T47D (cell line): ENCODE results near the gene ZKSCAN3.
"Not testable (repeated sequence)": the region's sequence is repeated elsewhere in the genome, so short reads cannot be mapped to it uniquely, and the experiment has no call there.

Experiments
- DNase-seq, 2 experiments: peaks; one replicate each; pipeline versions ENCODE4 v3.0.0 to v3.0.0-alpha.2; 2011 to 2012; ENCODE audit warnings: low read depth in 1 of 2, low spot score in 1 of 2
- JUND ChIP-seq: IDR thresholded peaks from 2 replicates; pipeline ENCODE4 v1.6.1; 2012; ENCODE audit warnings: low read depth
- in situ Hi-C: cut with HindIII; loops from 2 replicates; pipeline ENCODE4 v1.10.0; 2016; ENCODE audit warnings: low sequenced_read_pairs, low pct_unique_long_range_greater_than_20kb

ZKSCAN3 gene

DNA sequence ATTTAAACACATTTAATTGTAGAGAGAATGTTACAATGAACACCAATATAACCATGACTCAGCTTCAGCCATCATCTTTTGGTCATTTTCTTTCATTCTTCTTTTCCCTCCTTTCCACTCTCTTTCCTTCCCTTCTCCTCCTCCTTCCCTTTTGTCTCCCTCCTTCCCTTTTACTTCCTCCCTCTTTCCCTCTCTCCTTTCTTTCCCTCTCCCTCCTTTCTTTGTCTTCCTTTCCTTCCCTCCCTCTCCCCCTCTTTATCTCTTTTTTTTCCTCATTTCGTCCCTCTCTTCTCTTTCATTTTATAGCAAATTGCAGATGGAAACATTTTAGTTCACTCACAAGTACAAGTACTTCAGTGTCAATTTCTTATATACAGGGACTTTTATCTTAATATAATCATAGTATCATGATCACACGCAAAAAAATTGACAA is 1.8 kb downstream of the ZKSCAN3 start:
- in situ Hi-C loops, result no loop called here
- DNase-seq, result no peak
- no peak for TF ChIP-seq JUND

- TF ChIP-seq JUND, result no peak
- in situ Hi-C loops, result no loop called here
- no peak for DNase-seq
Measured at GRCh38 chr6:28353356-28353755, 3.6 kb downstream of the ZKSCAN3 start.

GRCh38 chr6:28353981-28354676 is 4.4 kb downstream of the ZKSCAN3 start:
- in situ Hi-C loops, result no loop called here
- no peak for TF ChIP-seq JUND
- DNase-seq, result peak in 1 of 2 experiments; percentile 82

DNA sequence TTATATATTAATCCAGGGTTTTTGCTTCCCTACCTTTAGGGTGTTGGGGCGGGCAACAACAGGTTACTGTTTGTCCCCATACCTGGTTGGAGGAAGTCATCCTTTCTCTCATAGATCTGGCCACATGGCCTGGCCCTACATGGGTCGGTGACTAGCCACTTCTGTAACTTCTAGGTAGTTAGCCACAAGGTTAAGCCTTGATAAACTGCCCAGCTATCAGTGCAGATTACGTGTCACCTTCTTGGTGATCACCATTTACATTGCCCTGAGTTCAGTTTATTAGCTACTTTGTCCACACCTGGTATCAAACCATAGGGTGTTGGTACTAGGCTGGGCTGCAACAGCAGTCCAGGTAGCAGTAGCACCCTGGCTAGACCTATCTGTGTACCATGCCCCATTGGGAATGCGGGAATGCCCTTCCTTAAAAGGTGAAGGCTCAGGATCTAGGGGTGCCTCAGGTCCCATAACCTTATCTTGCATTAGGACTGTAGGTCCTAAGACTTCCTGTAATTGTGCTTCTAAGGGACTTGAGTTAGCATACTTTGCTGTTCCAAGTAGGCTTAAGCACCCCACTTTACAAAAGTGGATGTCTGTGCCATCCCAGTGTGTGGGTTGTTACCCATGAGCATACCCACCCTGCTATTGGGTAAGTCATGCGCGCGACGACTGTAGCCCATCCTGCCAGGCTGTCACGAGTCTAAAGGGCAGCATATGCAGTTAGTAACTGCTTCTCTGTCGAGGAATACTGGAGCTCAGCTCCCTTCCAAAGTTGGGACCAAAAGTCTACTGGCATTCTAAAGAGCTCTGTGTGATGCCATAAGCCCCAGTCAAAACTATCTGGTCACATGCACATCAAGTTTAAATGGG is 5.2 kb downstream of the ZKSCAN3 start:
- TF ChIP-seq JUND, result no peak
- DNase-seq, result no peak
- in situ Hi-C loops, result no loop called here

DNA sequence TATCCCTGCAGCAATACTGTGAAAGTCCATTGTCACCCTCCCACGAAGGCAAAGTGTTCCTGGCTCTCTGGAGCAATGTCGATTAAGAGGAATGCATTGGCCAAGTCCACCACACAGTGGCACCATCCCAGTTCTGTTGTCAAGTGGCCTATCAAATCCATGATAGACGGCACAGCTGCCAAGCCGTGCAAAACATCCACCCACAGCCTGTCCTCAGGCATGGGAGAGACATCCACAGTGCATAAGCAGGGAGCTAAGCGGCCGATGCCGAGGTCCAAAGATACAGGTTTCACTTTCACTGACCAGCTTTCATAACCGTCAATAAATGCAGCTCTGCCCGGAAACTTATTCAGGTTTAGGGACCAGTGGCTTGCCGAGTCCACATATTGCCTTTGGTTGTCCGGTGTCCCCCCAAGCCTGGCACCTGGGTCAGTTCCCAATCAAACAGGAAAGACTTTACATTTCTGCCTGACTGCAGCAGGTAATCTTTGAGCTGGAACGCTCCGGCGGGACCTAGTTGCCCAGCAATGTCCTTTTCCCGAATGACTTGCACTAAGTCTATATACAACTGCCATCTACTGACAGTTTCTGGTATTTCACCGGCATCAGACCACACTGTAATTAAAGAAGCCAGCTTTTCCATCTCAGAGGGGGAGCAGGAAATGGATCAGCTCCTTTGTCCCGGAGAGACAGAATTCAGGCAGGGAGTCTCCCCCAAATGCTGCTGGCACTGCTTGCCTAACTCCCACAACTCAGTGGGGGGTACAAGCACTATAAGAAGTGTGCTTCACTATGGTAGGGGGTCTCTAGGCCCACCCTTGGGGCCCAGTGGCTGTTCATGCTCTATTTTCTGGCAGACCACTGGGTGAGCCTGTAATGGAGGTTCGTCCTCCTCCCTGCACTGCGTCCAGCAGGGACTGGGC is 6.3 kb downstream of the ZKSCAN3 start:
- no peak for TF ChIP-seq JUND
- peak; percentile 51 to 92 for DNase-seq
- in situ Hi-C loops, result no loop called here

DNA sequence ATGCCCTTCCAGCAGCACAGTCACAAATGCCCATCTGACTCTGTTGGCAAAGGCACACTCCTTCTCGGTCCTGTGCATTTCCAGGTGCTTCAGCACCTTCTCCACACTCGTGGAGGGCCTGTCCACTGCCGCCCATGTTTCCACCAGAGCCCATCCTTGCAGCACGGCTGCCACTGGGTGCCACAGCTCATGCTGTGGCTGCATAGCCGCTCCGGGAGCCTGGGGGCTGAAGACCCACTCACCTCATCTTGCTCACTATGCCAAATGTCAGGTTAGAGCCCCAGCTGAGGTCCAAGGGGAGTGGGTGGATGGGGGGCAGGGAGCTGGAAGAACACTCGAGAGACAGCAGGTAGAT is 6.9 kb downstream of the ZKSCAN3 start:
- in situ Hi-C loops, result no loop called here
- no peak for TF ChIP-seq JUND
- DNase-seq, result no peak

- in situ Hi-C loops, result no loop called here
- no peak for DNase-seq
Measured at GRCh38 chr6:28357036-28357435, 7.3 kb downstream of the ZKSCAN3 start.

DNA sequence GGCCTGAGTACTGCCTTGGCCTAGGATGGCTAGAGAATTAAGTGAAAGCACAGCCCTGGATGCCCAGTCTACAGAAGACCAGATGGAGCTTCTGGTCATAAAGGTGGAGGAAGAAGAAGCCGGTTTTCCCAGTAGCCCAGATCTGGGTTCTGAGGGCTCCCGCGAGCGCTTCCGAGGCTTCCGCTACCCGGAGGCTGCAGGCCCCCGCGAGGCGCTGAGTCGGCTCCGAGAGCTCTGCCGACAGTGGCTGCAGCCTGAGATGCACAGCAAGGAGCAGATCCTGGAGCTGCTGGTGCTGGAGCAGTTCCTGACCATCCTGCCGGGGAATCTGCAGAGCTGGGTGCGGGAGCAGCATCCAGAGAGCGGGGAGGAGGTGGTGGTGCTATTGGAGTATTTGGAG is 9.8 kb downstream of the ZKSCAN3 start:
- in situ Hi-C loops, result not testable (repeated sequence)

More at GRCh38 chr6:28357036-28357435, 7.3 kb downstream of the ZKSCAN3 start:
- no peak for TF ChIP-seq JUND

DNA sequence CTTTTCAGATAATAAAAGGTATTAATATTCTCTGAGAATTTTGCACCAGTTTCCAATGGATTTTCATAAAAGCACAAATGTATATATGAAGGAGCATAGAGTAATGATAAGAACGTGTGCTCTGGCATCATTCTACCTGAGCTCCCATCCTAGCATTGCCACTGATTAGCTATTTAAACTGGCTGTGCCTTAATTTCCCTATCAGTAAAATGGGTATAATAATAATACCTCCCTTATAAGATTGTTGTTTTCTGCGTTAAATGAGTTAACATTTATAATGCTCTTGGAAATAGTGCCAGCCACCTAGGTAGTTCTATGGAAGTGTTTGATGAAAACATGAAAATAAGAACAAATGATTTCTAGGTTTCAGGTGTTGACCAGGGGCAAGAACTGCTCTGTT is 11.2 kb downstream of the ZKSCAN3 start:
- no peak for TF ChIP-seq JUND
- in situ Hi-C loops, result no loop called here
- no peak for DNase-seq

More for the DNA sequence above, 9.8 kb downstream of the ZKSCAN3 start:
- not testable (repeated sequence) for DNase-seq

DNA sequence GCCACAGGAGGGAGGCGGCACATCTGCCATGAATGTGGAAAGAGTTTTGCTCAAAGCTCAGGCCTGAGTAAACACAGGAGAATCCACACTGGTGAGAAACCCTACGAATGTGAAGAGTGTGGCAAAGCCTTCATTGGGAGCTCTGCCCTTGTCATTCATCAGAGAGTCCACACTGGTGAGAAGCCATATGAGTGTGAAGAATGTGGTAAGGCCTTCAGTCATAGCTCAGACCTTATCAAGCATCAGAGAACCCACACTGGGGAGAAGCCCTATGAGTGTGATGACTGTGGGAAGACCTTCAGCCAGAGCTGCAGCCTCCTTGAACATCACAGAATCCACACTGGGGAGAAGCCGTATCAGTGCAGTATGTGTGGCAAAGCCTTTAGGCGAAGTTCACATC is 15.8 kb downstream of the ZKSCAN3 start:
- DNase-seq, in situ Hi-C loops: not testable (repeated sequence)

DNA sequence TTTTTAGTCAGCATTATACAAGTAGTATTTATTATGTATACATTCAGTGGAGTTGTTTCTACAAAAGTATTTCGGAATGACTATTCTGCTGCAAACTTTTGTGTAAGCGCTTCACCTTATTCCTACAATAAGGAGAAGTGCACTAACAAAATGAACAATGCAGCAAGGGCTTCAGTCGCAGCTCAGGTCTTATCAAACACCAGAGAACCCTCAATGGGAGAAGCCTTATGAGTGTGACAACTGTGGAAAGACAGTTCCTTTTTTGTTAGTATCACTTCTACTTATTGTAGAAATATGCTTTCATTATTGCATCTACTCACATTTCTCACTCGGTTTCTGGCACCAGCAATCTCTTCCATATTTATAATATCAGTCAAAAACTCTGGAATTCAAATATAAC is 18.8 kb downstream of the ZKSCAN3 start:
- no peak for DNase-seq
- TF ChIP-seq JUND, result no peak
- in situ Hi-C loops, result no loop called here

DNA sequence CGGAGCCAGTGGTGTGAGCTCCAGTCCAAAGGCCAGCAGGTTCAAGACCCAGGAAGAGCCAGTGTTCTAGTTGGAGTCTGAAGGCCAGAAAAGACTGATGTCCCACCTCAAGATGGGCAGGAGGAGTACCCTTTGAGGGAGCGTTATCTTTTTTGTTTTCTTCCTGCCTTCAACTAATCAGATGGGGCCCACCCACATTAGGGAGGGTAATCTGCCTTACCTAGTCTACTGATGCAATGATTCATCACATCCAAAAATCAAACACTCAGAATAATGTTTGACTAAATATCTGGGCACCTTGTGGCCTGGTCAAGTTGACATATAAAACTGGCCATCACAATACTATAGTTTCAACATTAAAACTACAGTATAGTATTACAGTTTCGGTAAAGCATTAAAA is 19.7 kb downstream of the ZKSCAN3 start:
- no peak for DNase-seq
- in situ Hi-C loops, result no loop called here
- TF ChIP-seq JUND, result no peak

DNA sequence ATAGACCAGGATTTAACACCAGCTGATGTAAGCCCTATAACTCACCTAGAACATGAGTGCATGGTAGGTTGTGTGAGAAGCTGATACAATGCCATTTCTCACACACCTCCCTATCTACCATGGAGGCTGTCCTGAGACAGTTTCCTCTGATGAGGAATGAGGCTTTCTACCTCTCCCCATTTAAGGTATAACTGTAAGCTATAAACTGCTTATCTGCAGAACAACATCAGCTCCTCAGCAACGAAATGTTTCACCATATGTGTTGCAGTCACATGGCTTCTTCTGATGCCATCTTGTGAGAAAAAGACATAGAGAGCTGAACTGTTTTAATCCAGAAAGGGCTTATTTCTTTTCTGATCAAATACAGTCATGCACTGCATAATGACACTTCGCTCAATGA is 20.7 kb downstream of the ZKSCAN3 start:
- TF ChIP-seq JUND, result no peak
- in situ Hi-C loops, result no loop called here
- DNase-seq, result no peak
